SK-N-SH treated with all-trans-retinoic acid at 6 μM for 48 hours (cell line): ENCODE results near the gene ARRB1.

ENCODE experiments used
- ATAC-seq: fragments of 200-7000 bp; cut with Tn5 transposase; 3 replicates; pipeline ENCODE4 v1.9.1; 2020; ENCODE audit warnings: mild to moderate bottlenecking, moderate library complexity
- ARNTL ChIP-seq: fragments of 450-650 bp; formaldehyde crosslinking; IDR thresholded peaks from 2 replicates; pipeline ENCODE4 v1.5.0; 2020; ENCODE audit warnings: low read depth, mild to moderate bottlenecking, moderate library complexity, borderline replicate concordance
- BACH2 ChIP-seq: fragments of 250-450 bp; sonication (Bioruptor Pico); IDR thresholded peaks from 2 replicates; pipeline ENCODE4 v1.9.0; 2021; ENCODE audit warnings: mild to moderate bottlenecking, borderline replicate concordance
- CREB5 ChIP-seq: fragments of 250-450 bp; sonication (Bioruptor Pico); IDR thresholded peaks from 2 replicates; pipeline ENCODE4 v1.5.1; 2020; ENCODE audit warnings: low read depth, mild to moderate bottlenecking, moderate library complexity
- CSDC2 ChIP-seq: fragments of 250-450 bp; sonication (Bioruptor Pico); IDR thresholded peaks from 2 replicates; pipeline ENCODE4 v1.5.0; 2020; ENCODE audit warnings: mild to moderate bottlenecking, moderate library complexity
- CSRNP3 ChIP-seq: fragments of 250-450 bp; sonication (Bioruptor Pico); IDR thresholded peaks from 2 replicates; pipeline ENCODE4 v1.5.1; 2021; ENCODE audit warnings: mild to moderate bottlenecking, moderate library complexity
- ESRRG ChIP-seq: fragments of 250-450 bp; sonication (Bioruptor Pico); IDR thresholded peaks from 2 replicates; pipeline ENCODE4 v1.6.1; 2021; ENCODE audit warnings: mild to moderate bottlenecking
- GLIS3 ChIP-seq: fragments of 250-450 bp; sonication (Bioruptor Pico); IDR thresholded peaks from 2 replicates; pipeline ENCODE4 v1.5.0; 2020; ENCODE audit warnings: mild to moderate bottlenecking, moderate library complexity
- ISL1 ChIP-seq: fragments of 250-450 bp; sonication (Bioruptor Pico); IDR thresholded peaks from 2 replicates; pipeline ENCODE4 v2.1.2; 2022; ENCODE audit warnings: mild to moderate bottlenecking, moderate library complexity
- OSR1 ChIP-seq: fragments of 250-450 bp; sonication (Bioruptor Pico); IDR thresholded peaks from 2 replicates; pipeline ENCODE4 v1.8.0; 2022; ENCODE audit warnings: moderate library complexity, mild to moderate bottlenecking, inconsistent platforms
- POU6F1 ChIP-seq: fragments of 250-450 bp; sonication (Bioruptor Pico); IDR thresholded peaks from 2 replicates; pipeline ENCODE4 v1.8.0; 2021; ENCODE audit warnings: low read depth, mild to moderate bottlenecking, moderate library complexity, borderline replicate concordance
- PPARA ChIP-seq: fragments of 250-450 bp; sonication (Bioruptor Pico); IDR thresholded peaks from 2 replicates; pipeline ENCODE4 v1.5.0; 2020; ENCODE audit warnings: mild to moderate bottlenecking, borderline replicate concordance
- RARB ChIP-seq: fragments of 250-450 bp; sonication (Bioruptor Pico); IDR thresholded peaks from 2 replicates; pipeline ENCODE4 v1.8.0; 2021; ENCODE audit warnings: mild to moderate bottlenecking, moderate library complexity
- SNAI2 ChIP-seq: fragments of 250-450 bp; sonication (Bioruptor Pico); IDR thresholded peaks from 2 replicates; pipeline ENCODE4 v1.5.0; 2020; ENCODE audit warnings: mild to moderate bottlenecking, moderate library complexity
- TCF4 ChIP-seq: fragments of 250-450 bp; sonication (Bioruptor Pico); IDR thresholded peaks from 2 replicates; pipeline ENCODE4 v1.8.0; 2021; ENCODE audit warnings: mild to moderate bottlenecking, moderate library complexity, borderline replicate concordance
- TSHZ2 ChIP-seq: fragments of 250-450 bp; sonication (Bioruptor Pico); IDR thresholded peaks from 2 replicates; pipeline ENCODE4 v1.5.0; 2020; ENCODE audit warnings: mild to moderate bottlenecking, moderate library complexity
- ZC3H10 ChIP-seq: fragments of 250-450 bp; sonication (Bioruptor Pico); IDR thresholded peaks from 2 replicates; pipeline ENCODE4 v1.5.1; 2021; ENCODE audit warnings: mild to moderate bottlenecking, moderate library complexity
- ZFP30 ChIP-seq: fragments of 450-650 bp; formaldehyde crosslinking; IDR thresholded peaks from 2 replicates; pipeline ENCODE4 v1.5.0; 2022; ENCODE audit warnings: mild to moderate bottlenecking, moderate library complexity
- ZNF565 ChIP-seq: fragments of 450-650 bp; formaldehyde crosslinking; conservative IDR thresholded peaks from 2 replicates; pipeline ENCODE4 v1.5.0; 2020; ENCODE audit warnings: low read depth, mild to moderate bottlenecking, moderate library complexity
- ZNF70 ChIP-seq: fragments of 450-650 bp; formaldehyde crosslinking; IDR thresholded peaks from 2 replicates; pipeline ENCODE4 v1.5.0; 2020; ENCODE audit warnings: mild to moderate bottlenecking, moderate library complexity
- ZNF8 ChIP-seq: fragments of 450-650 bp; formaldehyde crosslinking; IDR thresholded peaks from 2 replicates; pipeline ENCODE4 v1.5.0; 2020; ENCODE audit warnings: mild to moderate bottlenecking, moderate library complexity

The ARRB1 gene

GRCh38 chr11:75249704-75250103, 101.8 kb downstream of the ARRB1 start (continued):
- no peak for TF ChIP-seq POU6F1
- no peak for TF ChIP-seq ISL1
- TF ChIP-seq TCF4 = no peak
- no peak for TF ChIP-seq OSR1
- no peak for TF ChIP-seq GLIS3

GRCh38 chr11:75248924-75249256, 102.6 kb downstream of the ARRB1 start:
- TF ChIP-seq BACH2 (CRISPR knock-in tag) (no peak), ZNF565 (CRISPR knock-in tag) (no peak), SNAI2 (CRISPR knock-in tag) (no peak), TSHZ2 (CRISPR knock-in tag) (no peak), ZC3H10 (CRISPR knock-in tag) (no peak), CSDC2 (no peak), RARB (no peak), CSRNP3 (CRISPR knock-in tag) (no peak), GLIS3 (no peak), ZFP30 (no peak), ARNTL (no peak), ESRRG (CRISPR knock-in tag) (no peak), PPARA (no peak), ZNF8 (CRISPR knock-in tag) (no peak), OSR1 (no peak), TCF4 (no peak), ISL1 (no peak)
- no peak for ATAC-seq

GRCh38 chr11:75246671-75247350, 104.7 kb downstream of the ARRB1 start:
- ATAC-seq = no peak
- TF ChIP-seq ZNF8 (CRISPR knock-in tag) (no peak), BACH2 (CRISPR knock-in tag) (no peak)

- TF ChIP-seq ISL1 (no peak), OSR1 (no peak), ZFP30 (no peak), POU6F1 (no peak), TCF4 (no peak), ZNF70 (CRISPR knock-in tag) (no peak), CREB5 (no peak), BACH2 (CRISPR knock-in tag) (no peak), PPARA (no peak), SNAI2 (CRISPR knock-in tag) (no peak), ESRRG (CRISPR knock-in tag) (no peak), GLIS3 (no peak)
- TF ChIP-seq, all 23 proteins: peak for 0
- no peak for ATAC-seq
These were observed 105.3 kb downstream of the ARRB1 start for GRCh38 chr11:75246006-75246670.
